HepG2 (cell line): ENCODE results near the gene RNF208. TPM values are rescaled to one million over a fixed set of nuclear protein-coding genes. Genes with fewer than 3 reads are reported as not detected.
A peak's percentile ranks its signal among the peaks of the same experiment; 100 is the strongest.

Experiments
- ATAC-seq: fragments of 200-7000 bp; cut with Tn5 transposase; 3 replicates; pipeline ENCODE4 v1.9.1; 2020; ENCODE audit warnings: mild to moderate bottlenecking, moderate library complexity
- BruUV-seq: library from RNA; stranded (reverse); fragments of 400-500 nt; replicated peaks from 2 replicates; lab custom pipeline; 2021; lab: Mats Ljungman, UMichigan
- CTCF ChIA-PET: fragments of 300-600 bp; formaldehyde crosslinking; extraction: SDS; loops from one replicate; lab custom pipeline; 2021; ENCODE audit warnings: low total read pairs, inconsistent platforms, low intra/inter-chr PET ratio; lab: Yijun Ruan, JAX
- POLR2A ChIA-PET: fragments of 350-600 bp; sonication (Branson Sonifier 250); formaldehyde crosslinking; loops from one replicate; lab custom pipeline; 2020; ENCODE audit warnings: antibody characterized with exemption, inconsistent platforms; lab: Yijun Ruan, JAX
- DNase-seq: peaks from one replicate; pipeline ENCODE4 v3.0.0-alpha.2; 2015; ENCODE audit warnings: low spot score
- FAIRE-seq: peaks from 3 replicates; lab custom pipeline; 2011; peaks lifted over from hg19 to GRCh38; lab: Jason Lieb, UNC
- H2AFZ ChIP-seq: one replicate; pipeline ENCODE4 v1.6.1; 2011; ENCODE audit warnings: low read length, inconsistent platforms
- H3K27ac ChIP-seq: fragments of 300-600 bp; 3 replicates; pipeline ENCODE4 v1.8.0; 2011; ENCODE audit warnings: mixed run types, mild to moderate bottlenecking, mixed read lengths, low read length, inconsistent platforms; ENCODE audit not compliant: insufficient read depth; ENCODE audit errors: extremely low read length
- H3K27me3 ChIP-seq, 2 experiments: fragments of 200-600 bp in 1 of 2; 2 replicates in 1 of 2; 3 replicates in 1 of 2; pipeline versions ENCODE4 v1.6.0 to v1.8.0; 2011; ENCODE audit warnings: low read length in 2 of 2, mild to moderate bottlenecking in 2 of 2, moderate library complexity in 2 of 2, inconsistent platforms in 1 of 2; ENCODE audit not compliant: insufficient read depth in 2 of 2, control insufficient read depth in 1 of 2
- H3K36me3 ChIP-seq, 2 experiments: fragments of 200-600 bp in 1 of 2; replicated peaks in 1 of 2; 2 replicates in 1 of 2; 3 replicates in 1 of 2; pipeline versions ENCODE4 v1.5.1 to v1.8.0; 2011; ENCODE audit warnings: low read length in 2 of 2, inconsistent platforms in 1 of 2; ENCODE audit not compliant: insufficient read depth in 2 of 2, control insufficient read depth in 1 of 2
- H3K4me1 ChIP-seq: 2 replicates; pipeline ENCODE4 v1.5.1; 2012; ENCODE audit warnings: low read length, inconsistent platforms; ENCODE audit not compliant: insufficient read depth
- H3K4me2 ChIP-seq: 2 replicates; pipeline ENCODE4 v1.6.0; 2011; ENCODE audit warnings: low read depth, low read length, inconsistent platforms
- H3K4me3 ChIP-seq, 3 experiments: fragments of 200-600 bp in 1 of 3; sonication (generic), shearing (Covaris generic) in 1 of 3; replicated peaks in 1 of 3; 2 replicates each; pipeline ENCODE4 v1.5.1; 2011 to 2016; ENCODE audit warnings: low read length in 3 of 3, inconsistent platforms in 2 of 3, low read depth in 2 of 3, mild to moderate bottlenecking in 2 of 3, control low read depth in 1 of 3, mixed read lengths in 1 of 3; ENCODE audit not compliant: insufficient read depth in 1 of 3
- H3K79me2 ChIP-seq: one replicate; pipeline ENCODE4 v1.6.1; 2011; ENCODE audit warnings: low read length, inconsistent platforms; ENCODE audit not compliant: insufficient read depth
- H3K9ac ChIP-seq: 2 replicates; pipeline ENCODE4 v1.6.0; 2011; ENCODE audit warnings: mild to moderate bottlenecking, low read depth, low read length, inconsistent platforms; ENCODE audit not compliant: insufficient read depth
- H3K9me3 ChIP-seq: 2 replicates; pipeline ENCODE4 v1.5.1; 2012; ENCODE audit warnings: mild to moderate bottlenecking, low read length
- H4K20me1 ChIP-seq: 2 replicates; pipeline ENCODE4 v1.6.0; 2011; ENCODE audit warnings: inconsistent platforms, mild to moderate bottlenecking, low read length, moderate library complexity; ENCODE audit not compliant: insufficient read depth
- AGO2 ChIP-seq: fragments of 200-400 bp; formaldehyde crosslinking; optimal IDR thresholded peaks from 2 replicates; pipeline ENCODE3; 2017; ENCODE audit warnings: mild to moderate bottlenecking, low read depth, low read length, moderate library complexity
- CTCF ChIP-seq: sonication (generic); formaldehyde crosslinking; IDR thresholded peaks from 2 replicates; pipeline ENCODE4 v1.5.0; 2020; ENCODE audit warnings: mild to moderate bottlenecking, missing genetic modification reagents, moderate library complexity
- ESRRA ChIP-seq: sonication (generic); formaldehyde crosslinking; IDR thresholded peaks from 2 replicates; pipeline ENCODE4 v1.5.1; 2020; ENCODE audit warnings: mild to moderate bottlenecking, low read depth, missing genetic modification reagents
- ETS1 ChIP-seq: sonication (generic); formaldehyde crosslinking; IDR thresholded peaks from 2 replicates; pipeline ENCODE4 v1.4.0; 2020; ENCODE audit warnings: missing genetic modification reagents
- HNRNPL ChIP-seq: fragments of 200-400 bp; formaldehyde crosslinking; IDR thresholded peaks from 2 replicates; pipeline ENCODE4 v1.6.1; 2017; ENCODE audit warnings: mild to moderate bottlenecking, low read depth, low read length
- KDM5A ChIP-seq: fragments of 200-600 bp; sonication (generic); IDR thresholded peaks from 2 replicates; pipeline ENCODE4 v1.7.0; 2018; ENCODE audit warnings: antibody characterized with exemption, mild to moderate bottlenecking, low read length, borderline replicate concordance
- RFX1 ChIP-seq: fragments of 450-650 bp; IDR thresholded peaks from 2 replicates; pipeline ENCODE4 v1.6.1; 2017
- TARDBP ChIP-seq: sonication (generic); formaldehyde crosslinking; IDR thresholded peaks from 2 replicates; pipeline ENCODE4 v1.8.0; 2022; ENCODE audit warnings: mild to moderate bottlenecking, missing genetic modification reagents
- THAP8 ChIP-seq: sonication (generic); formaldehyde crosslinking; IDR thresholded peaks from 2 replicates; pipeline ENCODE4 v1.5.1; 2020; ENCODE audit warnings: missing genetic modification reagents, mild to moderate bottlenecking, borderline replicate concordance
- ZBTB34 ChIP-seq: sonication (generic); formaldehyde crosslinking; IDR thresholded peaks from 2 replicates; pipeline ENCODE4 v1.8.0; 2022; ENCODE audit warnings: mild to moderate bottlenecking, missing genetic modification reagents
- ZFY ChIP-seq: sonication (generic); formaldehyde crosslinking; IDR thresholded peaks from 2 replicates; pipeline ENCODE4 v1.4.0; 2020; ENCODE audit warnings: missing genetic modification reagents
- ZNF12 ChIP-seq: sonication (generic); formaldehyde crosslinking; IDR thresholded peaks from 2 replicates; pipeline ENCODE4 v1.5.0; 2020; ENCODE audit warnings: missing genetic modification reagents
- ZNF281 ChIP-seq: sonication (generic); formaldehyde crosslinking; IDR thresholded peaks from 2 replicates; pipeline ENCODE4 v1.4.0; 2020; ENCODE audit warnings: missing genetic modification reagents, borderline replicate concordance
- ZNF33A ChIP-seq: sonication (generic); formaldehyde crosslinking; IDR thresholded peaks from 2 replicates; pipeline ENCODE4 v1.5.1; 2020; ENCODE audit warnings: missing genetic modification reagents, mild to moderate bottlenecking, moderate library complexity, borderline replicate concordance
- ZNF737 ChIP-seq: sonication (generic); formaldehyde crosslinking; IDR thresholded peaks from 2 replicates; pipeline ENCODE4 v1.5.0; 2020; ENCODE audit warnings: missing genetic modification reagents, mild to moderate bottlenecking, borderline replicate concordance
- WGBS: methylation state at CpG from one replicate; pipeline ENCODE4 v1.1.6; 2017; ENCODE audit warnings: low lambda C conversion rate; 5-methylcytosine and 5-hydroxymethylcytosine counted together
- in situ Hi-C: cut with HindIII; loops from 2 replicates; pipeline ENCODE4 v1.10.0; 2017; ENCODE audit warnings: low pct_unique_long_range_greater_than_20kb; ENCODE audit not compliant: extremely low pct_ligation_motif_present
- intact Hi-C: fragments of 100-400 bp; cut with micrococcal nuclease; formaldehyde crosslinking; loops from one replicate; pipeline ENCODE4 v1.10.0; 2022; ENCODE audit not compliant: unreplicated experiment
- polyA plus RNA-seq, 8 experiments: library from polyadenylated mRNA; depleted of rRNA in 3 of 8; stranded (reverse) in 7 of 8; unstranded in 1 of 8; fragments of >200 nt; fragmentation: Illumina TruSeq in 4 of 8; extraction: Trizol in 4 of 8; gene quantifications; 2 replicates each; pipeline versions ENCODE4 v1.2.1 to v1.2.3, GENCODE V29; 2011 to 2016; ENCODE audit warnings: low read depth in 4 of 8, missing spikeins in 1 of 8, mixed read lengths in 1 of 8; ENCODE audit not compliant: insufficient read depth in 1 of 8
- total RNA-seq, 5 experiments: library from RNA; depleted of rRNA; stranded (reverse); fragments of >200 nt; fragmentation: Illumina TruSeq; extraction: Trizol; gene quantifications; 2 replicates each; pipeline ENCODE4 v1.2.3, GENCODE V29; 2016; ENCODE audit warnings: low read depth in 1 of 5

Gene RNF208
- total and polyA plus RNA-seq, 2 of the 13 experiments (the other 11 are each of a cell fraction or from before 2014, with no cell fraction given) = 1.6 to 2.1 TPM

- Histone ChIP-seq H3K9me3 (no peaks in the 10 kb centered on the region), H3K27ac (no peak overlapping the region), H3K9ac (no peak overlapping the region), H3K4me1 (peaks cover 7% of the 10 kb centered on the region; the same call in 1 of the 2 replicates), H2AFZ (no peak overlapping the region), H3K36me3 (no peaks in the 10 kb centered on the region; a peak in 1 of 5 replicates), H4K20me1 (no peaks in the 10 kb centered on the region), H3K27me3 (no peaks in the 10 kb centered on the region), H3K4me3 (no peak overlapping the region), H3K4me2 (no peak overlapping the region), H3K79me2 (no peaks in the 10 kb centered on the region)
- DNase-seq (no peak), ATAC-seq (no peak), FAIRE-seq (no peak)
- 92% methylated on average over 12 of the region's 21 CpGs for WGBS
- CTCF ChIA-PET = no interaction called here
- intact Hi-C loops = no loop called here
- no TSS peak for BruUV-seq
- in situ Hi-C loops = no loop called here
- no peak for TF ChIP-seq RFX1
- TF ChIP-seq ZBTB34 = no peak
- TF ChIP-seq ZNF33A (CRISPR knock-in tag) = no peak
- no peak for TF ChIP-seq ZNF737 (CRISPR knock-in tag)
- peak; percentile 0 for TF ChIP-seq AGO2
- TF ChIP-seq KDM5A = no peak
- TF ChIP-seq ZNF281 (CRISPR knock-in tag) = no peak
- TF ChIP-seq ZFY (CRISPR knock-in tag) = no peak
- TF ChIP-seq TARDBP (CRISPR knock-in tag) = no peak
- TF ChIP-seq THAP8 = no peak
- 0 out of 2 replicates have a peak, but pooled peaks have one; percentile 74 for TF ChIP-seq HNRNPL
- TF ChIP-seq CTCF (CRISPR knock-in tag) = peak; percentile 22; the same call in 1 of the 2 replicates
- TF ChIP-seq ETS1 (CRISPR knock-in tag) = no peak
- TF ChIP-seq ESRRA (CRISPR knock-in tag) = no peak
- no peak for TF ChIP-seq ZNF12 (CRISPR knock-in tag)
- POLR2A ChIA-PET = no interaction called here
Observed at GRCh38 chr9:137212520-137212919, 9.5 kb downstream of the RNF208 start.
